Measurements from ENCODE around the gene FNIP2. TPM values are rescaled to one million over a fixed set of nuclear protein-coding genes. Genes with fewer than 3 reads are reported as not detected.

Gene FNIP2
- polyA plus RNA-seq, 1 of the 3 experiments (the other 2 are of a cell fraction) = 0.97 TPM

- Histone ChIP-seq H4K20me1 (ENCODE audit: insufficient read depth) (no peaks in the 10 kb centered on the region), H3K9me3 (no peaks in the 10 kb centered on the region), H3K79me2 (ENCODE audit: insufficient read depth) (no peaks in the 10 kb centered on the region), H3F3A (replicated peaks; ENCODE audit: insufficient read depth) (no peaks in the 10 kb centered on the region), H3K27ac (ENCODE audit: low read depth in 2 of 2, low read length in 1 of 2) (no peak overlapping the region), H2AFZ (ENCODE audit: low read depth) (no peak overlapping the region), H3K4me1 (ENCODE audit: control insufficient read depth in 1 of 2, insufficient read depth in 2 of 2, low read depth in 1 of 2, low read length in 1 of 2) (no peaks in the 10 kb centered on the region), H3K36me3 (replicated peaks in 1 of 2; ENCODE audit: control insufficient read depth in 1 of 2, insufficient read depth in 2 of 2, low read length in 1 of 2) (no peaks in the 10 kb centered on the region), H3K9ac (no peak overlapping the region), H3K4me2 (no peak overlapping the region), H3K9me2 (no peaks in the 10 kb centered on the region), H3K27me3 (ENCODE audit: insufficient read depth) (no peaks in the 10 kb centered on the region), H3K4me3 (ENCODE audit: low read depth in 2 of 2, low read length in 1 of 2) (no peak overlapping the region)
- TF ChIP-seq ZBTB33 (IDR thresholded peaks at IDR 0.05; ENCODE audit: borderline replicate concordance, low read depth) (no peak), PBX3 (IDR thresholded peaks at IDR 0.05) (no peak), EP300 (IDR thresholded peaks at IDR 0.05; ENCODE audit: borderline replicate concordance in 1 of 2, low read depth in 1 of 2, low read length in 1 of 2) (no peak), MEF2A (IDR thresholded peaks at IDR 0.05; ENCODE audit: borderline replicate concordance, low read depth) (no peak), USF1 (IDR thresholded peaks at IDR 0.05; ENCODE audit: borderline replicate concordance, low read depth) (no peak), NFIC (IDR thresholded peaks at IDR 0.05; ENCODE audit: borderline replicate concordance) (no peak), FOXM1 (IDR thresholded peaks at IDR 0.05; ENCODE audit: low read depth) (no peak), RFX5 (IDR thresholded peaks at IDR 0.05; ENCODE audit: low read length) (no peak)
- ChIA-PET POLR2A (no interaction called here), CTCF (interaction anchor here (1.7 to 3.0 kb wide), 2 partner anchors 26 to 446 kb away, joined by 5 to 7 read pairs; no protein-coding TSS in a partner anchor)
- no peak for DNase-seq
Observed at GRCh38 chr4:158756588-158756987, 12.2 kb upstream of the FNIP2 start.

- 67% methylated on average over 4 of the region's 4 CpGs for WGBS (ENCODE audit: low lambda C conversion rate)
- DNase-seq = no peak
- Histone ChIP-seq H3K9me3 (no peaks in the 10 kb centered on the region), H3K27ac (ENCODE audit: low read depth in 2 of 2, low read length in 1 of 2) (no peak overlapping the region), H3K36me3 (replicated peaks in 1 of 2; ENCODE audit: control insufficient read depth in 1 of 2, insufficient read depth in 2 of 2, low read length in 1 of 2) (no peaks in the 10 kb centered on the region), H3K4me3 (ENCODE audit: low read depth in 2 of 2, low read length in 1 of 2) (no peak overlapping the region), H3K27me3 (ENCODE audit: insufficient read depth) (no peaks in the 10 kb centered on the region), H3K4me1 (ENCODE audit: control insufficient read depth in 1 of 2, insufficient read depth in 2 of 2, low read depth in 1 of 2, low read length in 1 of 2) (no peaks in the 10 kb centered on the region), H4K20me1 (ENCODE audit: insufficient read depth) (no peaks in the 10 kb centered on the region), H2AFZ (ENCODE audit: low read depth) (no peak overlapping the region), H3K9me2 (no peaks in the 10 kb centered on the region), H3K4me2 (no peak overlapping the region), H3F3A (replicated peaks; ENCODE audit: insufficient read depth) (no peaks in the 10 kb centered on the region), H3K79me2 (ENCODE audit: insufficient read depth) (no peaks in the 10 kb centered on the region), H3K9ac (no peak overlapping the region)
- TF ChIP-seq USF1 (IDR thresholded peaks at IDR 0.05; ENCODE audit: borderline replicate concordance, low read depth) = no peak
- TF ChIP-seq MEF2A (IDR thresholded peaks at IDR 0.05; ENCODE audit: borderline replicate concordance, low read depth) = no peak
- TF ChIP-seq MAX (IDR thresholded peaks at IDR 0.05; ENCODE audit: low read depth) = no peak
- TF ChIP-seq YY1 (IDR thresholded peaks at IDR 0.05; ENCODE audit: low read depth) = no peak
- TF ChIP-seq CHD2 (IDR thresholded peaks at IDR 0.05; ENCODE audit: low read length, partially characterized antibody) = no peak
- no peak for TF ChIP-seq USF2 (IDR thresholded peaks at IDR 0.05; ENCODE audit: borderline replicate concordance, low read depth, low read length)
- TF ChIP-seq GABPA (IDR thresholded peaks at IDR 0.05; ENCODE audit: low read depth) = no peak
- no peak for TF ChIP-seq TAF1 (IDR thresholded peaks at IDR 0.05; ENCODE audit: borderline replicate concordance, low read depth, low read length)
- TF ChIP-seq POLR2AphosphoS5 (IDR thresholded peaks at IDR 0.05; ENCODE audit: low read depth, low read length) = no peak
- CTCF ChIA-PET = interaction anchor here (1.7 kb wide), 1 partner anchor 445 kb away, joined by 5 read pairs; no protein-coding TSS in a partner anchor
- POLR2A ChIA-PET = no interaction called here
Observed at GRCh38 chr4:158758142-158758541, 10.7 kb upstream of the FNIP2 start.

All from SK-N-SH (cell line).